Mucosa of rectum (tissue), 2 donors: ENCODE measurements around the gene MTNR1A.

Source experiments
- H3K27ac ChIP-seq, 2 donors: one replicate each; pipeline ENCODE4 v1.7.0; 2013; ENCODE audit warnings: inconsistent platforms in 2 of 2, low read depth in 2 of 2, low read length in 2 of 2
- H3K27me3 ChIP-seq, 2 donors: one replicate each; pipeline ENCODE4 v1.7.0; 2013; ENCODE audit warnings: low read length in 2 of 2; ENCODE audit not compliant: control insufficient read depth in 2 of 2, insufficient read depth in 2 of 2
- H3K36me3 ChIP-seq, 2 donors: one replicate each; pipeline ENCODE4 v1.7.0; 2013; ENCODE audit warnings: low read length in 2 of 2; ENCODE audit not compliant: control insufficient read depth in 2 of 2, insufficient read depth in 2 of 2
- H3K4me1 ChIP-seq, 2 donors: one replicate each; pipeline ENCODE4 v1.7.0; 2013; ENCODE audit warnings: low read length in 2 of 2, mild to moderate bottlenecking in 1 of 2; ENCODE audit not compliant: control insufficient read depth in 2 of 2, insufficient read depth in 2 of 2
- H3K4me3 ChIP-seq, 2 donors: one replicate each; pipeline ENCODE4 v1.7.0; 2013; ENCODE audit warnings: low read length in 2 of 2
- H3K9ac ChIP-seq, 2 donors: one replicate each; pipeline ENCODE4 v1.7.0; 2013; ENCODE audit warnings: low read length in 2 of 2, low read depth in 1 of 2, mild to moderate bottlenecking in 1 of 2
- H3K9me3 ChIP-seq, 2 donors: one replicate each; pipeline ENCODE4 v1.7.0; 2013; ENCODE audit warnings: low read length in 2 of 2; ENCODE audit not compliant: control insufficient read depth in 2 of 2
- donor health status: healthy.
- donor health status: Normal muscosa, but diverticular disease.

MTNR1A gene

GRCh38 chr4:186500721-186501304 is 54.6 kb downstream of the MTNR1A start:
- no peak overlapping the region for H3K27ac ChIP-seq
- H3K27me3 ChIP-seq, result no peaks in the 10 kb centered on the region
- no peaks in the 10 kb centered on the region for H3K36me3 ChIP-seq
- no peak overlapping the region for H3K9ac ChIP-seq
- H3K4me1 ChIP-seq, result no peaks in the 10 kb centered on the region
- no peaks in the 10 kb centered on the region for H3K9me3 ChIP-seq
- no peak overlapping the region for H3K4me3 ChIP-seq

GRCh38 chr4:186499467-186499866 is 55.9 kb downstream of the MTNR1A start:
- Histone ChIP-seq H3K9me3 (no peaks in the 10 kb centered on the region), H3K27me3 (no peaks in the 10 kb centered on the region), H3K9ac (no peak overlapping the region), H3K4me1 (no peaks in the 10 kb centered on the region), H3K27ac (no peak overlapping the region), H3K4me3 (no peak overlapping the region), H3K36me3 (no peaks in the 10 kb centered on the region)

GRCh38 chr4:186497043-186497442 is 58.3 kb downstream of the MTNR1A start:
- Histone ChIP-seq H3K36me3 (no peaks in the 10 kb centered on the region), H3K9ac (no peak overlapping the region), H3K27ac (no peak overlapping the region), H3K4me1 (no peaks in the 10 kb centered on the region), H3K4me3 (no peak overlapping the region), H3K9me3 (no peaks in the 10 kb centered on the region), H3K27me3 (no peaks in the 10 kb centered on the region)

- Histone ChIP-seq H3K27me3 (no peaks in the 10 kb centered on the region), H3K4me3 (no peak overlapping the region), H3K9ac (no peak overlapping the region), H3K4me1 (no peaks in the 10 kb centered on the region), H3K9me3 (no peaks in the 10 kb centered on the region), H3K27ac (no peak overlapping the region), H3K36me3 (no peaks in the 10 kb centered on the region)
Observed at GRCh38 chr4:186494496-186494895, 60.9 kb downstream of the MTNR1A start.

- Histone ChIP-seq H3K27ac (no peak overlapping the region), H3K27me3 (no peaks in the 10 kb centered on the region), H3K4me1 (no peaks in the 10 kb centered on the region), H3K36me3 (no peaks in the 10 kb centered on the region), H3K9me3 (no peaks in the 10 kb centered on the region), H3K4me3 (no peak overlapping the region), H3K9ac (no peak overlapping the region)
Observed at GRCh38 chr4:186487726-186488125, 67.6 kb downstream of the MTNR1A start.

GRCh38 chr4:186486172-186486571 is 69.2 kb downstream of the MTNR1A start:
- peak overlapping the region in 1 of 2 donors; percentile 37 for H3K4me3 ChIP-seq
- H3K27ac ChIP-seq, result no peak overlapping the region
- no peaks in the 10 kb centered on the region for H3K9me3 ChIP-seq
- no peaks in the 10 kb centered on the region for H3K36me3 ChIP-seq
- no peak overlapping the region for H3K9ac ChIP-seq
- H3K27me3 ChIP-seq, result no peaks in the 10 kb centered on the region
- H3K4me1 ChIP-seq, result no peaks in the 10 kb centered on the region

- no peak overlapping the region for H3K9ac ChIP-seq
Observed at GRCh38 chr4:186485561-186486062, 69.8 kb downstream of the MTNR1A start.

GRCh38 chr4:186485150-186485549 is 70.2 kb downstream of the MTNR1A start:
- no peaks in the 10 kb centered on the region for H3K36me3 ChIP-seq
- H3K9me3 ChIP-seq, result no peaks in the 10 kb centered on the region
- H3K4me3 ChIP-seq, result peak overlapping the region in 1 of 2 donors; percentile 52
- H3K4me1 ChIP-seq, result no peaks in the 10 kb centered on the region
- H3K27me3 ChIP-seq, result no peaks in the 10 kb centered on the region
- H3K27ac ChIP-seq, result no peak overlapping the region
- H3K9ac ChIP-seq, result no peak overlapping the region

More at GRCh38 chr4:186485561-186486062, 69.8 kb downstream of the MTNR1A start:
- H3K9me3 ChIP-seq, result no peaks in the 10 kb centered on the region
- no peaks in the 10 kb centered on the region for H3K4me1 ChIP-seq
- H3K27me3 ChIP-seq, result no peaks in the 10 kb centered on the region
- no peak overlapping the region for H3K27ac ChIP-seq
- no peaks in the 10 kb centered on the region for H3K36me3 ChIP-seq
- H3K4me3 ChIP-seq, result peak overlapping the region in 1 of 2 donors; percentile 52

- H3K36me3 ChIP-seq, result no peaks in the 10 kb centered on the region
- no peak overlapping the region for H3K9ac ChIP-seq
- no peak overlapping the region for H3K27ac ChIP-seq
- H3K27me3 ChIP-seq, result no peaks in the 10 kb centered on the region
- H3K4me3 ChIP-seq, result no peak overlapping the region
- H3K4me1 ChIP-seq, result no peaks in the 10 kb centered on the region
- no peaks in the 10 kb centered on the region for H3K9me3 ChIP-seq
Observed at GRCh38 chr4:186483656-186484055, 71.7 kb downstream of the MTNR1A start.
